Kidney epithelial cell (primary cell): Measurements from ENCODE around the gene NLRP6. TPM values are rescaled to one million over a fixed set of nuclear protein-coding genes. Genes with fewer than 3 reads are reported as not detected.

ENCODE experiments used
- DNase-seq: peaks from one replicate; pipeline ENCODE4 v3.0.0-alpha.2; 2010; ENCODE audit warnings: low read depth
- H3K27me3 ChIP-seq: 2 replicates; pipeline ENCODE4 v1.6.0; 2011; ENCODE audit warnings: low read length; ENCODE audit not compliant: control insufficient read depth, insufficient read depth
- H3K36me3 ChIP-seq: 2 replicates; pipeline ENCODE4 v1.5.1; 2011; ENCODE audit warnings: low read length; ENCODE audit not compliant: control insufficient read depth, insufficient read depth
- H3K4me3 ChIP-seq: 2 replicates; pipeline ENCODE4 v1.5.1; 2011; ENCODE audit warnings: low read depth, mild to moderate bottlenecking, control low read depth, low read length
- total RNA-seq: library from RNA; depleted of rRNA; stranded (reverse); fragments of >200 nt; gene quantifications from 2 replicates; pipeline ENCODE4 v1.2.3, GENCODE V29; 2015
- TF ChIP-seq, protein P1 (sequence below): IDR thresholded peaks from 2 replicates; pipeline ENCODE4 v1.5.1; 2011; ENCODE audit warnings: mild to moderate bottlenecking, moderate library complexity, low read length, control low read depth, inconsistent platforms; ENCODE audit not compliant: insufficient read depth, poor library complexity, severe bottlenecking

NLRP6 gene
- total RNA-seq, 1 donor from 2014 or later: not detected

DNA sequence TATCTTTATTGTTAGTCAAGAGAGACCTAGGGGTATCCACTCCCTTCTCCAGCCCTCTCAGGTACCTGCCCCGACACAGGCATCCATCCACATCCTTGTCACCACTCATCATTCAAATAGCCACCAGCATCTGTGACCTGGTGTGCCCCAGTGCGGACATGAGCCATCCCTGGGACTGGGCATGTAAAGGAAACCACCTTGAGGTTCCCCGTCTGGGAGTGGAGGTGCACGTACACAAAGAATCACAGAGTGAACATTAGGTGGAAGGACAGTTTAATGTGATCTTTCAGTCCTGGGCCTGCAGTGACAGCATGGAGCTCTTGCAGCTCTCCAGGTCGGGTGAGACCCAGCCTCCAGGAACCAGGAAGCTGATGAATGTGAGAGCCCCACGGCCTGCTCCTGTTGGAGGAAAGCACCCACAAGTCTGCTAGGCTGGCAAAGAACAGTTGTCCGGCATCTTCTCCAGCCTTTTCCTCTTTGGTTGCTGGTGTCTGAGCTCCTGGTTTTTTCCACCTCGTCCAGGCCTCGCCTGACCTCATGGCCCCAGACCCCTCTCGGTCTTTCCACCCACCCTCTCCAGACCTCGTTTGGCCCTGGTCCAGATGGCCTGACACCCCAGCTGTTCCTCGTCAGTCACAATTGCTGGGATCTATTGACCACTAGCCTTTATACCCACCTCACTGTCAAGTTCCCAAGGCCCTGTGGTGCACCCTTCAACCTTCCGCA, 24.9 kb upstream of the NLRP6 start:
- Histone ChIP-seq H3K27me3 (peaks cover 2% of the 10 kb centered on the region), H3K4me3 (no peak overlapping the region), H3K36me3 (peaks cover 3% of the 10 kb centered on the region)
- DNase-seq: no peak
- TF ChIP-seq, protein P1, sequence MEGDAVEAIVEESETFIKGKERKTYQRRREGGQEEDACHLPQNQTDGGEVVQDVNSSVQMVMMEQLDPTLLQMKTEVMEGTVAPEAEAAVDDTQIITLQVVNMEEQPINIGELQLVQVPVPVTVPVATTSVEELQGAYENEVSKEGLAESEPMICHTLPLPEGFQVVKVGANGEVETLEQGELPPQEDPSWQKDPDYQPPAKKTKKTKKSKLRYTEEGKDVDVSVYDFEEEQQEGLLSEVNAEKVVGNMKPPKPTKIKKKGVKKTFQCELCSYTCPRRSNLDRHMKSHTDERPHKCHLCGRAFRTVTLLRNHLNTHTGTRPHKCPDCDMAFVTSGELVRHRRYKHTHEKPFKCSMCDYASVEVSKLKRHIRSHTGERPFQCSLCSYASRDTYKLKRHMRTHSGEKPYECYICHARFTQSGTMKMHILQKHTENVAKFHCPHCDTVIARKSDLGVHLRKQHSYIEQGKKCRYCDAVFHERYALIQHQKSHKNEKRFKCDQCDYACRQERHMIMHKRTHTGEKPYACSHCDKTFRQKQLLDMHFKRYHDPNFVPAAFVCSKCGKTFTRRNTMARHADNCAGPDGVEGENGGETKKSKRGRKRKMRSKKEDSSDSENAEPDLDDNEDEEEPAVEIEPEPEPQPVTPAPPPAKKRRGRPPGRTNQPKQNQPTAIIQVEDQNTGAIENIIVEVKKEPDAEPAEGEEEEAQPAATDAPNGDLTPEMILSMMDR: no peak

DNA sequence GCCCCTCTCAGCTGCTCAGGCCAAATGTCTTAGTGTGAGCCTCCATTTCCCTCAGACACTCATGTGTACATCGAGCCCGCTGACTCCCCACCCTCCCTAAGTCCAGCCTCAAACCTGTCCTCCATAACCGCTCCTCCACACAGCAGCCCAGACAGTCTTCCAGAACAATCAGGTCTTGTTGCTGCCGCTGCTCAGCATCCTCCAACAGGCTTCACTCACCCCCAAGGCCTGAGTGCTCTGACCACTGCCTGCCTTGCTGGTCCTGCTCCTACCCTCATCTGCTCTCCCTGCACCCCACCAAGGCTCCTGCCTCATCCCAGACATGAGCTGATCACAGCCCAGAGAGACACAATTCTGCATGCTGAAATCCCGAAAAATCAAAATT, 24.3 kb upstream of the NLRP6 start:
- TF ChIP-seq, protein P1: no peak
- DNase-seq: no peak
- Histone ChIP-seq H3K4me3 (no peak overlapping the region), H3K36me3 (peaks cover 2% of the 10 kb centered on the region), H3K27me3 (peaks cover 2% of the 10 kb centered on the region)

DNA sequence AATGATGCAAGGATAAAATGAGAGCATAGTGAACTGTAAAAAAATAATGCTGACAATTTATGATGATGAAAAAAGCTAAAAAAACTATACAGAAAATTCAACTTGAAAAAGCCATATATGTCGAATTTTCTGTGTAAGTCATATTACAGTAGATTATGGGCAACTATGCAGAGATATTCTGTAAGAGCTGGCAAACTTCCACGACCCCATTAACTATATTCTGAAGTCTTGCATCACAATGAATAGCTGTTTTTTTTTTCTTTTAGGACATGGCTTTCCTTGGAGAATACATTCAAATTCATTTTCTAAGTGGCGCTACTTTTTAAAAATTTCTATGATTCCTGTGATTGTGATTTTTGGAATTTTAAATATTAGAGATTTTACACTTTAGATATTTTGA, 23.0 kb upstream of the NLRP6 start:
- TF ChIP-seq, protein P1: no peak
- no peak overlapping the region for H3K4me3 ChIP-seq
- no peak for DNase-seq

DNA sequence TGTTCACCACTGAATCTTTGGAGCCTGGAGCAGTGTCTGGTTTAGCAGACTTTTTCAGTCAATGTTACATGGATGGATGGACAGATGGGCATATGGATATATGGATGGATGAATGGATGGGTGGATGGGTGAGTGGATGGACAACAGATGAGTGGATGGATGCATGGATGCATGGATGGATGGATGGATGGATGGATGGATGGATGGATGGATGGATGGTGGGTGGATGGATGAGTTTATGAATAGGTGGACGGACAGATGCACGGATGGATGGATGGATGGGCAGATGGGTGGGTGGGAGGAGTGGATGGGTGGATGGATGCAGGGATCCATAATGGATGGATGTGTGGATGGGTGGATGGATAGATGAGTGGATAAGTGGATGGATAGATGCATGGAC, 22.4 kb upstream of the NLRP6 start:
- Histone ChIP-seq H3K27me3 (peaks cover 2% of the 10 kb centered on the region), H3K4me3 (no peak overlapping the region)

More for the DNA sequence above, 23.0 kb upstream of the NLRP6 start:
- peaks cover 2% of the 10 kb centered on the region for H3K27me3 ChIP-seq
- peaks cover 2% of the 10 kb centered on the region for H3K36me3 ChIP-seq

DNA sequence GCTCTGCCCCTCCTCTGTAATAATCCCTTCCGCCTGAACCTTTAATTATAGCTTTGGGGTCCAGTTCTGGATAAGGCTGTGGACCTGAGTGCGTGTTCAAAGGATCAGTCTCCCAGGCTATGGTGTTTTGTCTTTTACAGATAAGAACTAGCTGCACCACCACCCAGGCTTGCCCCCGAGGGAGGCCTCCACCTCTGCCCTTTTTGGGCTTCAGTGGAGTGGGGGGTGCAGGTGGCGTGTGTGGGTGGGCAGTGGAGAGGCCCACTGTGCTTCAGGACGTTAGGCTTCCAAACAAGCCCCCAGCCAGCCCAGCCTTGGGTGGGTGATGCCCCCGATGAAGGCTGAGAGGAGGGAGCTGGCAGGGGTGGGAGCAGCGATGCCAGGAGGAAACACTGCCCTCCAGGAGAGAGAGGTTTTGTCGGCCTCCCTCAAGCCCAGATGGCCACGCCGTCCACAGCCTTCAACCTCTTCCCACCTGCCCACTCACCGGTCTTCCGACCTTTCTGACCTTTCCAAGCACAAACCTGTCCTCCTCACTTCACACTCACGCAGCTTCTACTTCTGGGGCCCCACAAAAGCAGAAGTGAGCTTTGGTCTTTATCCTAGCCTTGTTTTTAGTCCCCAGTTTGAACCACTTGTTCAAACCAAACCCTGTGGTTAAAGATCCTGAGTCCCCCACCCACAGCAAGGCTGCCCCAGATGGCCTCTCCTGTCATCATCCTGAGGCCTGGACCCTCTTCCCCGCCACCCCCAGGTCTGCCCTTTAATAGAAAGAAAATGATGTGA, 21.1 kb upstream of the NLRP6 start:
- DNase-seq: no peak
- TF ChIP-seq, protein P1: no peak
- Histone ChIP-seq H3K4me3 (no peak overlapping the region), H3K27me3 (peaks cover 2% of the 10 kb centered on the region), H3K36me3 (peaks cover 2% of the 10 kb centered on the region)

More for the DNA sequence above, 22.4 kb upstream of the NLRP6 start:
- DNase-seq: no peak
- TF ChIP-seq, protein P1: no peak
- peaks cover 2% of the 10 kb centered on the region for H3K36me3 ChIP-seq
